NCI-H2029 (cell line): ENCODE data around the gene NCDN.
A peak's percentile ranks its signal among the peaks of the same experiment; 100 is the strongest.

ENCODE experiments used
- DNase-seq: peaks from one replicate; lab custom pipeline; 2025; lab: John Stamatoyannopoulos, UW

NCDN gene, protein sequence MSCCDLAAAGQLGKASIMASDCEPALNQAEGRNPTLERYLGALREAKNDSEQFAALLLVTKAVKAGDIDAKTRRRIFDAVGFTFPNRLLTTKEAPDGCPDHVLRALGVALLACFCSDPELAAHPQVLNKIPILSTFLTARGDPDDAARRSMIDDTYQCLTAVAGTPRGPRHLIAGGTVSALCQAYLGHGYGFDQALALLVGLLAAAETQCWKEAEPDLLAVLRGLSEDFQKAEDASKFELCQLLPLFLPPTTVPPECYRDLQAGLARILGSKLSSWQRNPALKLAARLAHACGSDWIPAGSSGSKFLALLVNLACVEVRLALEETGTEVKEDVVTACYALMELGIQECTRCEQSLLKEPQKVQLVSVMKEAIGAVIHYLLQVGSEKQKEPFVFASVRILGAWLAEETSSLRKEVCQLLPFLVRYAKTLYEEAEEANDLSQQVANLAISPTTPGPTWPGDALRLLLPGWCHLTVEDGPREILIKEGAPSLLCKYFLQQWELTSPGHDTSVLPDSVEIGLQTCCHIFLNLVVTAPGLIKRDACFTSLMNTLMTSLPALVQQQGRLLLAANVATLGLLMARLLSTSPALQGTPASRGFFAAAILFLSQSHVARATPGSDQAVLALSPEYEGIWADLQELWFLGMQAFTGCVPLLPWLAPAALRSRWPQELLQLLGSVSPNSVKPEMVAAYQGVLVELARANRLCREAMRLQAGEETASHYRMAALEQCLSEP

GRCh38 chr1:35557611-35558373, at the start of gene NCDN:
NCDN (plus strand) TSS chr1:35557799; CDS start chr1:35558191, 392 bp downstream.
- DNase-seq: peak; percentile 89

GRCh38 chr1:35507947-35508346, 49.7 kb upstream of the NCDN start:
- no peak for DNase-seq

GRCh38 chr1:35509558-35509957, 48.0 kb upstream of the NCDN start:
- no peak for DNase-seq

GRCh38 chr1:35511305-35511704, 46.3 kb upstream of the NCDN start:
- no peak for DNase-seq

DNA sequence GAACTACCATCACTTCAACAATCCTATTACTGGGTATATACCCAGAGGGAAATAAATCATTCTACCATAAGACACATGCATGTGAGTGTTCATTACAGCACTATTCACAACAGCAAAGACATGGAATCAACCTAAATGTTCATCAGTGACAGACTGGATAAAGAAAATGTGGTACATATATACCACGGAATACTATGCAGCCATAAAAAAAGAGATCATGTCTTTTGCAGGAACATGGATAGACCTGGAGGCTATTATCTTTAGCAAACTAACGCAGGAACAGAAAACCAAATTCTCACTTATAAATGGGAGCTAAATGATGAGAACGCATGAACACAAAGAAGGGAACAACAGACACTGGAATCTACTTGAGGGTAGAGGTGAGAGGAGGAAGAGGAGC, 39.4 kb upstream of the NCDN start:
- no peak for DNase-seq

DNA sequence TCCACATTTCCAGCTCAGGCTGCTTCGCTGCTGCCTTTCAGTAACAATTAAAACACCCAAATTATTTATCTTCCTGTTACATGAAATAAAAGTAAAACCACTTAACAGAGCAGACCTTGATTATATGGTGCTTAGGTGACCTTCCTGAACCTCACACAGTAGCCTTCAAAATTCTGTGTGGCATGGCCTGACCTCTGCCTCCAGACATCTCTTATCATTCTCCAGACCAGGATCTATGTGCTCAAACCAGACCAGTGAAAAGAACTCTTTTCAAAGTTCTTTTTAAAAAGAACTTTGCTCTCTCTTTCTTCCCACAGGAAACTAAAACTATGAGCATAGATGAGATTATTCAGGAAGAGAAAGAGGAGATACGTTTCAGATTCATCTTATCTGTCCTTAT, 38.2 kb upstream of the NCDN start:
- DNase-seq: no peak

- no peak for DNase-seq
Observed at GRCh38 chr1:35524106-35524505, 33.5 kb upstream of the NCDN start.

- no peak for DNase-seq
Observed at GRCh38 chr1:35530168-35530567, 27.4 kb upstream of the NCDN start.

DNA sequence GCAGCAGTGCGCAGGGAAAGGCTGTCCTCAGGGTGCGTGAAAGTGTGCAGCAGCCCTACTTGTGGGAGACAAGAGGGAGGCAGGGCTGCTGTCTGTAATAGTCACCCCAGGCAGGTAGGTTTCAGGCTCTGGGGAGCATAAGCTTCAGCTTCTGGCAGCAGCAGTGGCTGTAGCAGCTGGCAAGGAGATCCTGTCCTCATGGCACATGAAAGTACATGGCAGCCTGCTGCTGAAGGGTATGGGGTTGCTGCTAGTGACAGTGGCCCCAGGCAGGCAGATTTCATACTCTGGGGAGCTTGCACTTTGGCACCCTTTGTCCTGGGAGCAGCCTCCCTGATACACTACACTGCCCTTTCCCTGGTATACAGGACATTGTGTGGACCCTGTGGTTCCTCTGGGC, 26.7 kb upstream of the NCDN start:
- DNase-seq: no peak

DNA sequence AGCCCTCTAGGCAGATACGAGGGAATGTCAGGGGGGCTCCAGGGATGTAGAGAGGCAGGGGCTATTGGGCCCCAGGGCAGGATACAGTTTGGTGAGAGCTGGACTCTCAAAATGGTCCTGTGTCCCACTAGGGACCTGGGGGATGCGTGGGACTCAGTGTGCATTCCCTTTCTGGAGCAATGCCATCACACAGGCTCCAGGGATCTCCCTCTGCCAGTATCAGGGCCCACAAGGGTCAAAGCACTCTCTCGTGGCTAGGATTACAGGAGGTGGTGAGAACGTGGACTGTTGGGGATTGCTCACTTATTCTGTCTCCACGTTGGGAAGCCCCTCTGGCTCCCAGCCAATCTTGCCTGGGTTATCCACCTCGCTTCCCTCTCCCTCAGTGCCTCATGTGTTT, 26.2 kb upstream of the NCDN start:
- no peak for DNase-seq

DNA sequence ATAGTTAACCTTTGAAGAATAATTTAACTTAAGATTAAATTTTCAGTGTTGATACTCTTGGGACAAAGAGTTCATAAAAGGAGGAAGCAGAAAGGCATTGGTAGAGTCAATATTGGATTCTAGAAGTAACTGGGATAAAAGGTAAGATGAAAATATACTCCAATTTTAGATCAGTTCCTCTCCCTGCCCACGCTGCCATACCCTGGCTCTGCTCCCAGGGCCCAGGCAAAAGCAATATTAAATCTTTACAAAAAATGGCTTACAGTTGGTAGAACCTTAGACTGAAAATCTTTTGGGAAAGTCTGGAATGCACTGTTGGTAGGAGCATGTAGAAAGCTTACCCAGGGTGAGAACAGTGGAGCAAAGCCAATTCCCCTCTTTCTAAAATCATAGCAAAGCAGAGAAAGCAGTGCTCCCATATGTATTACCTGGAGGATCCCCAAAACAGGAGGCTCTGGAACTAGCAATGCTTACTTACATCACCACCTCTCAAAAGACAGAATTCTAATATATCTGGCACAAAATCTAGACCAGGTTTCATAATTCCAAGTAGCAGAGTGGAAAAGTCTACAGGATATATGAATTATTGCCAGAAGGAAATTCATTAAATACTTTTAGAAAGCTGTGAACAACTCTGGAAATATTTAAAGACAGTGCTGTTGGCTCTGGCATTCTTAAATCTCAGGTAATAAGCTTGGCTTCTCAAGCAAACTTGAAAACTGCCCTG, 24.9 kb upstream of the NCDN start:
- no peak for DNase-seq

GRCh38 chr1:35533586-35533985, 24.0 kb upstream of the NCDN start:
- no peak for DNase-seq

DNA sequence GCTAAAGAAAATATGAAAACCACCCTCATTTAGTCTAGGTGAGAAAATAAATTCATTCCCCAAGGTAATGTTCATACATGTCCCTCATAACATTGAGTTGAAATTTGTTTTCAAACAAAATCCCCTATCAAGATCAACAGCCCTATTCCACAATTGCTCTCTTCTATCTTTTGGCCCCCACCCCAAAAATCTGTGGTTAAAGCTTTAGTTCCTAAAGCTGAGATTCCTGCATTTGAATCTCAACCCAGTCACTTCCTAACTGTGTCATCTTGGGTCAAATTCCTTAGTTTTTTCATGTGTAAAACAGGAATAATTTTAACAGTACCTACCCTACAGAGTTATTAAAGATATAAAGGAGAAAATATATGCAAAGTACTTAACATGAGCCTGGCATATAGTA, 22.4 kb upstream of the NCDN start:
- no peak for DNase-seq

DNA sequence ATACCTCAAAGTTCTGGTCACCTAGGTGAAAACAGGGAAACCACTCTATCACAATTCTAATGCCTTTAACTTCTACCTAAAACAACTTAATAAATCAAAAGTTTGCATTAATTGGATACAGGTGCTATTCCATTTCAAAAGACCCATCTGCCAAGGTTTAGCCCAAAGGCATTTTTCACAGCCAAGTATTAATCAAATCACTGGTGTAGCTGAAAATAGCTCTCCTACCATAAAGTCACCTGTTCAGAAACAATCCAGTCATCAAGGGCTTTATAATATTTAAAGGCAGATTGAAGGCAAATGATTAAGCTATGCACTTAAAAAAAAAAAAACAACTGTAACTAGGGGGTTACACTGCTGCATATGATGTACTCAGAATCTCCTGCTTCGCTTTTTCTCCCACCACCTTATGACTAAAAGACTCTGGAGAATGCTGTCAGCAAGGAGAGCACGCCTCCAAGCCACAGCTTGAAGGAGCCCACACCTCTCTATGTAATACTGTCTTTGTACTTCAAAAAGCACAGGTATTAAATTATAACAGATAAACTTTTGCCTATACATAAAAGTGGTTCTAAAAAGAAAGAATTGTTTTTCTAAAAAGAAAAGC, 20.9 kb upstream of the NCDN start:
- DNase-seq: no peak

- DNase-seq: no peak
Observed at GRCh38 chr1:35537806-35538205, 19.8 kb upstream of the NCDN start.

GRCh38 chr1:35539073-35539823, 18.4 kb upstream of the NCDN start:
- DNase-seq: no peak

GRCh38 chr1:35539824-35540261, 17.8 kb upstream of the NCDN start:
- no peak for DNase-seq

GRCh38 chr1:35544976-35545375, 12.6 kb upstream of the NCDN start:
- peak; percentile 63 for DNase-seq

- DNase-seq: no peak
Observed at GRCh38 chr1:35546614-35547013, 11.0 kb upstream of the NCDN start.

GRCh38 chr1:35553851-35554250, 3.7 kb upstream of the NCDN start:
- DNase-seq: no peak
